AG04450 (cell line): ENCODE results near the gene CLEC4A. TPM values are rescaled to one million over a fixed set of nuclear protein-coding genes. Genes with fewer than 3 reads are reported as not detected.
"Not testable (repeated sequence)": the region's sequence is repeated elsewhere in the genome, so short reads cannot be mapped to it uniquely, and the experiment has no call there.

ENCODE experiments used
- CTCF ChIA-PET: fragments of 300-600, 350-600 bp; formaldehyde crosslinking; extraction: SDS; loops from one replicate; lab custom pipeline; 2022; ENCODE audit warnings: antibody characterized with exemption, inconsistent platforms; lab: Charles Lee
- POLR2A ChIA-PET: fragments of 350-600 bp; formaldehyde crosslinking; extraction: SDS; loops from one replicate; lab custom pipeline; 2021; ENCODE audit warnings: antibody characterized with exemption, inconsistent platforms; lab: Yijun Ruan, JAX
- DNase-seq: peaks from one replicate; pipeline ENCODE4 v3.0.0-alpha.2; 2011; ENCODE audit warnings: low read depth, low spot score
- H3K27ac ChIP-seq: one replicate; pipeline ENCODE4 v1.5.1; 2012; ENCODE audit warnings: low read depth, low read length, control low read depth
- H3K27me3 ChIP-seq: one replicate; pipeline ENCODE4 v1.6.0; 2012; ENCODE audit warnings: low read length; ENCODE audit not compliant: control insufficient read depth, insufficient read depth
- H3K4me3 ChIP-seq: 2 replicates; pipeline ENCODE4 v1.5.1; 2011; ENCODE audit warnings: mild to moderate bottlenecking, low read depth, low read length, control low read depth
- H3K9me3 ChIP-seq: 2 replicates; pipeline ENCODE4 v1.5.1; 2012; ENCODE audit warnings: low read length; ENCODE audit not compliant: control insufficient read depth, insufficient read depth
- polyA plus RNA-seq: library from polyadenylated mRNA; depleted of rRNA; stranded (reverse); fragments of >200 nt; gene quantifications from 2 replicates; pipeline ENCODE4 v1.2.3, GENCODE V29; 2011
- TF ChIP-seq, protein P1 (sequence below): IDR thresholded peaks from 2 replicates; pipeline ENCODE4 v1.5.1; 2011; ENCODE audit warnings: low read depth, low read length, control low read depth, inconsistent platforms

The CLEC4A gene
- polyA plus RNA-seq, 1 experiment = 0.24 TPM

- ChIA-PET POLR2A (interaction anchor here (1.0 kb wide), 1 partner anchor 143 kb away, joined by 4 read pairs; the partner anchor contains the start of gene SLC2A3), CTCF (interaction anchor here (0.6 to 6.9 kb wide), 20 partner anchors 9 to 219 kb away, joined by 3 to 113 read pairs (median 6); partner anchors contain the start of genes C3AR1 and FOXJ2)
- TF ChIP-seq, protein P1, sequence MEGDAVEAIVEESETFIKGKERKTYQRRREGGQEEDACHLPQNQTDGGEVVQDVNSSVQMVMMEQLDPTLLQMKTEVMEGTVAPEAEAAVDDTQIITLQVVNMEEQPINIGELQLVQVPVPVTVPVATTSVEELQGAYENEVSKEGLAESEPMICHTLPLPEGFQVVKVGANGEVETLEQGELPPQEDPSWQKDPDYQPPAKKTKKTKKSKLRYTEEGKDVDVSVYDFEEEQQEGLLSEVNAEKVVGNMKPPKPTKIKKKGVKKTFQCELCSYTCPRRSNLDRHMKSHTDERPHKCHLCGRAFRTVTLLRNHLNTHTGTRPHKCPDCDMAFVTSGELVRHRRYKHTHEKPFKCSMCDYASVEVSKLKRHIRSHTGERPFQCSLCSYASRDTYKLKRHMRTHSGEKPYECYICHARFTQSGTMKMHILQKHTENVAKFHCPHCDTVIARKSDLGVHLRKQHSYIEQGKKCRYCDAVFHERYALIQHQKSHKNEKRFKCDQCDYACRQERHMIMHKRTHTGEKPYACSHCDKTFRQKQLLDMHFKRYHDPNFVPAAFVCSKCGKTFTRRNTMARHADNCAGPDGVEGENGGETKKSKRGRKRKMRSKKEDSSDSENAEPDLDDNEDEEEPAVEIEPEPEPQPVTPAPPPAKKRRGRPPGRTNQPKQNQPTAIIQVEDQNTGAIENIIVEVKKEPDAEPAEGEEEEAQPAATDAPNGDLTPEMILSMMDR = no peak
- Histone ChIP-seq H3K9me3 (no peaks in the 10 kb centered on the region), H3K27ac (no peak overlapping the region), H3K27me3 (no peaks in the 10 kb centered on the region), H3K4me3 (no peak overlapping the region)
- no peak for DNase-seq
These were observed 44.5 kb upstream of the CLEC4A start for GRCh38 chr12:8078916-8079315.

- H3K27ac ChIP-seq = no peak overlapping the region
- no peak for DNase-seq
- POLR2A ChIA-PET = no interaction called here
- H3K27me3 ChIP-seq = no peaks in the 10 kb centered on the region
- TF ChIP-seq, protein P1 = no peak
- CTCF ChIA-PET = interaction anchor here (0.7 kb wide), 1 partner anchor 144 kb away, joined by 3 read pairs; the partner anchor contains the start of gene SLC2A3
- H3K9me3 ChIP-seq = no peaks in the 10 kb centered on the region
- no peak overlapping the region for H3K4me3 ChIP-seq
These were observed 43.3 kb upstream of the CLEC4A start for GRCh38 chr12:8080120-8080519.

- no peak for DNase-seq
- TF ChIP-seq, protein P1 = no peak
- no peaks in the 10 kb centered on the region for H3K9me3 ChIP-seq
- H3K27ac ChIP-seq = peak overlapping the region; percentile 88
- ChIA-PET POLR2A (interaction anchor here (0.6 kb wide), 1 partner anchor 191 kb away, joined by 3 read pairs; no protein-coding TSS in a partner anchor), CTCF (interaction anchor here (1.0 kb wide), 2 partner anchors 35 to 121 kb away, joined by 3 to 5 read pairs; no protein-coding TSS in a partner anchor)
- peak overlapping the region; percentile 98 for H3K4me3 ChIP-seq
- no peaks in the 10 kb centered on the region for H3K27me3 ChIP-seq
These were observed 42.0 kb upstream of the CLEC4A start for GRCh38 chr12:8081251-8081920.

DNA sequence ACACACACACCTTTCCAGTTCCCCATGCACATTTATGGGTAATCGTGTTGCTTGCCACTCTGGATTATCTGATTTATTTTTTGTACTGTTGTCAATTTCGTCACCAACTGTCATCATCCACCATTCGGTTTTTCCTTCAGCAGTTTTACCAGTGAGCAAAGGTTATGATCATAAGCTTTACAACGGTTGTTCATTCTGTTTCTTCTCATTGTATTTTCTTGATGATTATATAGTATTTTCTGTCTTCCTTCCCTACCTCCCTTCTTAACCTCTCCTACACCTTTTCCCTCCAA, 40.7 kb upstream of the CLEC4A start:
- no peaks in the 10 kb centered on the region for H3K27me3 ChIP-seq
- H3K27ac ChIP-seq = no peak overlapping the region
- DNase-seq = no peak
- CTCF ChIA-PET = interaction anchor here (0.6 kb wide), 2 partner anchors 9 to 1155 kb away, joined by 3 read pairs; no protein-coding TSS in a partner anchor
- H3K4me3 ChIP-seq = peak overlapping the region; percentile 98
- TF ChIP-seq, protein P1 = no peak
- POLR2A ChIA-PET = interaction anchor here (0.5 to 0.9 kb wide), 3 partner anchors 13 to 117 kb away, joined by 3 to 4 read pairs (median 4); no protein-coding TSS in a partner anchor
- H3K9me3 ChIP-seq = no peaks in the 10 kb centered on the region

DNA sequence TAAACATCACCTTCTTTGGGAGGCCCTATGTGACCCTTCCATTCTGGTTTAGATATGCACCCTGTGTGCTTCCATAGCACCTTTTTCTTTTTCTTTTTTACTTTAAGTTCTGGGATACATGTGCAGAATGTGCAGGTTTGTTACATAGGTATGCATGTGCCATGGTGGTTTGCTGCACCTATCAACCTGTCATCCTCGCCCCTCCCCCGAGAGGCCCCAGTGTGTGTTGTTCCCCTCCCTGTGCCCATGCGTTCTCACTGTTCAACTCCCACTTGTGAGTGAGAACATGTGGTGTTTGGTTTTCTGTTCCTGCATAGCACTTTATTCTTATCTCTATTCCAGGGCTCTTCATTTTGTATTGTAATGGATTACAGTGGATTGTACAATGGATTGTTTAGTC, 39.1 kb upstream of the CLEC4A start:
- H3K9me3 ChIP-seq, H3K4me3 ChIP-seq, H3K27ac ChIP-seq, POLR2A ChIA-PET, H3K27me3 ChIP-seq, DNase-seq: not testable (repeated sequence)
- CTCF ChIA-PET = interaction anchor here (0.6 to 1.2 kb wide), 4 partner anchors 25 to 1733 kb away, joined by 3 to 4 read pairs (median 3); no protein-coding TSS in a partner anchor
